K562 (cell line): ENCODE measurements around the gene RBM17. TPM values are rescaled to one million over a fixed set of nuclear protein-coding genes. Genes with fewer than 3 reads are reported as not detected.

ENCODE experiments used
- ATAC-seq: fragments of 200-7000 bp; cut with Tn5 transposase; 3 replicates; pipeline ENCODE4 v1.9.1; 2020; ENCODE audit warnings: moderate library complexity
- BruUV-seq: library from RNA; stranded (reverse); fragments of 400-500 nt; replicated peaks from 2 replicates; lab custom pipeline; 2021; lab: Mats Ljungman, UMichigan
- CTCF ChIA-PET: fragments of 300-600 bp; formaldehyde crosslinking; extraction: SDS; loops from one replicate; lab custom pipeline; 2021; ENCODE audit warnings: low intra/inter-chr PET ratio; lab: Yijun Ruan, JAX
- POLR2A ChIA-PET: fragments of 300-600, 350-650 bp; sonication (Branson Sonifier 250); formaldehyde crosslinking; extraction: SDS; loops from one replicate; lab custom pipeline; 2021; ENCODE audit warnings: antibody characterized with exemption, inconsistent platforms; lab: Yijun Ruan, JAX
- DNase-seq, 4 experiments: peaks; one replicate each; pipeline versions ENCODE4 v3.0.0 to v3.0.0-alpha.2; 2011 to 2018; ENCODE audit warnings: low spot score in 3 of 4, mixed read lengths in 3 of 4; ENCODE audit errors: extremely low read depth in 1 of 4
- FAIRE-seq: peaks from 2 replicates; lab custom pipeline; 2011; peaks lifted over from hg19 to GRCh38; lab: Jason Lieb, UNC
- H2AFZ ChIP-seq: 2 replicates; pipeline ENCODE4 v1.6.0; 2011; ENCODE audit warnings: low read depth, low read length, control low read depth, inconsistent platforms
- H3K27ac ChIP-seq: fragments of 200-600 bp; 3 replicates; pipeline ENCODE4 v1.8.0; 2011; ENCODE audit warnings: low read depth, mild to moderate bottlenecking, control low read depth, inconsistent platforms, low read length, moderate library complexity, mixed read lengths; ENCODE audit errors: extremely low read depth
- H3K27me3 ChIP-seq, 2 experiments: fragments of 300-600 bp in 1 of 2; 2 replicates in 1 of 2; 3 replicates in 1 of 2; pipeline versions ENCODE4 v1.6.0 to v1.8.0; 2011; ENCODE audit warnings: inconsistent platforms in 2 of 2, low read length in 2 of 2, mild to moderate bottlenecking in 1 of 2, mixed read lengths in 1 of 2, moderate library complexity in 1 of 2; ENCODE audit not compliant: control insufficient read depth in 2 of 2, insufficient read depth in 2 of 2
- H3K36me3 ChIP-seq: fragments of 300-600 bp; 3 replicates; pipeline ENCODE4 v1.8.0; 2011; ENCODE audit warnings: mild to moderate bottlenecking, low read length, inconsistent platforms; ENCODE audit not compliant: control insufficient read depth, insufficient read depth
- H3K4me1 ChIP-seq, 2 experiments: fragments of 200-600 bp in 1 of 2; replicated peaks in 1 of 2; 2 replicates in 1 of 2; 3 replicates in 1 of 2; pipeline versions ENCODE4 v1.5.1 to v1.8.0; 2011; ENCODE audit warnings: inconsistent platforms in 2 of 2, low read length in 2 of 2, mild to moderate bottlenecking in 1 of 2, mixed read lengths in 1 of 2, moderate library complexity in 1 of 2; ENCODE audit not compliant: control insufficient read depth in 2 of 2, insufficient read depth in 2 of 2
- H3K4me2 ChIP-seq: 2 replicates; pipeline ENCODE4 v1.6.1; 2011; ENCODE audit warnings: low read length, control low read depth, inconsistent platforms, mixed read lengths; ENCODE audit not compliant: insufficient read depth
- H3K4me3 ChIP-seq: fragments of 200-600 bp; sonication (generic), shearing (Covaris generic); 2 replicates; pipeline ENCODE4 v1.5.1; 2016; ENCODE audit warnings: control low read depth, inconsistent platforms
- H3K79me2 ChIP-seq: fragments of 200-600 bp; 3 replicates; pipeline ENCODE4 v1.8.0; 2011; ENCODE audit warnings: low read length, inconsistent platforms; ENCODE audit not compliant: control insufficient read depth, insufficient read depth
- H3K9ac ChIP-seq, 2 experiments: 2 replicates each; pipeline versions ENCODE4 v1.6.0 to v1.6.1; 2011; ENCODE audit warnings: low read depth in 2 of 2, low read length in 2 of 2, control low read depth in 1 of 2, inconsistent platforms in 1 of 2, mild to moderate bottlenecking in 1 of 2, mixed read lengths in 1 of 2; ENCODE audit not compliant: insufficient read depth in 1 of 2
- H3K9me1 ChIP-seq: one replicate; pipeline ENCODE4 v1.6.0; 2011; ENCODE audit warnings: inconsistent platforms, mild to moderate bottlenecking, low read length, moderate library complexity; ENCODE audit not compliant: control insufficient read depth, insufficient read depth
- H3K9me3 ChIP-seq: replicated peaks from 2 replicates; pipeline ENCODE4 v1.5.1; 2011; ENCODE audit warnings: low read depth, low read length, inconsistent platforms; ENCODE audit not compliant: control insufficient read depth, insufficient read depth
- H4K20me1 ChIP-seq: replicated peaks from 2 replicates; pipeline ENCODE4 v1.6.1; 2011; ENCODE audit warnings: low read length, inconsistent platforms, mixed read lengths; ENCODE audit not compliant: control insufficient read depth, insufficient read depth
- BDP1 ChIP-seq: IDR thresholded peaks from 3 replicates; pipeline ENCODE4 v1.6.1; 2011; ENCODE audit not compliant: insufficient read length, insufficient read depth
- CBX8 ChIP-seq: fragments of 200-600 bp; sonication (generic); IDR thresholded peaks from 2 replicates; pipeline ENCODE4 v1.6.1; 2012; ENCODE audit warnings: borderline replicate concordance, mixed run types, low read depth, mild to moderate bottlenecking, moderate library complexity, mixed read lengths, low read length, control low read depth, inconsistent platforms; ENCODE audit not compliant: poor library complexity, severe bottlenecking; ENCODE audit errors: extremely low read depth
- CXXC5 ChIP-seq: fragments of 250-450 bp; sonication (Bioruptor Pico); IDR thresholded peaks from 2 replicates; pipeline ENCODE4 v1.8.0; 2022; ENCODE audit warnings: inconsistent platforms, mild to moderate bottlenecking, moderate library complexity
- ETV5 ChIP-seq: sonication (generic); formaldehyde crosslinking; IDR thresholded peaks from 2 replicates; pipeline ENCODE4 v1.4.0; 2020; ENCODE audit warnings: low read depth, mild to moderate bottlenecking, missing genetic modification reagents
- GATA2 ChIP-seq: sonication (generic); formaldehyde crosslinking; IDR thresholded peaks from 2 replicates; pipeline ENCODE4 v1.4.0; 2020; ENCODE audit warnings: mild to moderate bottlenecking, missing genetic modification reagents
- GATAD2A ChIP-seq: fragments of 450-650 bp; IDR thresholded peaks from 2 replicates; pipeline ENCODE4 v1.6.1; 2017
- HDAC2 ChIP-seq: fragments of 450-650 bp; IDR thresholded peaks from 2 replicates; pipeline ENCODE4 v1.6.1; 2016; ENCODE audit warnings: mild to moderate bottlenecking
- HMBOX1 ChIP-seq: sonication (generic); IDR thresholded peaks from 2 replicates; pipeline ENCODE4 v1.6.1; 2016
- KDM1A ChIP-seq, 2 experiments: fragments of 450-650 bp; IDR thresholded peaks; 2 replicates each; pipeline ENCODE4 v1.6.1; 2016; ENCODE audit warnings: mild to moderate bottlenecking in 2 of 2
- POLR2G ChIP-seq: fragments of 200-400 bp; formaldehyde crosslinking; IDR thresholded peaks from 2 replicates; pipeline ENCODE4 v1.6.1; 2017; ENCODE audit warnings: low read depth, mild to moderate bottlenecking, antibody characterized with exemption, low read length, moderate library complexity
- SMC3 ChIP-seq: conservative IDR thresholded peaks from 2 replicates; pipeline ENCODE4 v1.6.1; 2011; ENCODE audit warnings: low read depth, low read length, improper control_type of control experiment; ENCODE audit not compliant: insufficient read depth
- U2AF1 ChIP-seq: fragments of 200-400 bp; formaldehyde crosslinking; optimal IDR thresholded peaks from 2 replicates; pipeline ENCODE3; 2017; ENCODE audit warnings: mild to moderate bottlenecking, low read depth, low read length, moderate library complexity
- YY1 ChIP-seq, 3 experiments: IDR thresholded peaks; 2 replicates each; pipeline ENCODE4 v1.6.1; 2011; ENCODE audit warnings: low read length in 2 of 3, mild to moderate bottlenecking in 2 of 3, moderate library complexity in 2 of 3, borderline replicate concordance in 1 of 3, control low read depth in 1 of 3, low read depth in 1 of 3; ENCODE audit not compliant: insufficient read depth in 3 of 3, insufficient replicate concordance in 2 of 3, control insufficient read depth in 1 of 3, insufficient read length in 1 of 3; ENCODE audit errors: extremely low read depth in 1 of 3
- ZNF699 ChIP-seq: fragments of 250-450 bp; sonication (Bioruptor Pico); IDR thresholded peaks from 2 replicates; pipeline ENCODE4 v1.8.0; 2021; ENCODE audit warnings: mild to moderate bottlenecking, moderate library complexity; ENCODE audit not compliant: insufficient replicate concordance
- ZNF780A ChIP-seq: fragments of 250-450 bp; sonication (Bioruptor Pico); IDR thresholded peaks from 2 replicates; pipeline ENCODE4 v1.5.0; 2021; ENCODE audit warnings: mild to moderate bottlenecking
- WGBS: fragments of 100-300 bp; shearing (Covaris generic); methylation state at CpG from one replicate; pipeline ENCODE4 v1.1.6; 2016; ENCODE audit warnings: low coverage, mixed read lengths; ENCODE audit not compliant: insufficient coverage; ENCODE audit errors: missing lambda C conversion rate; 5-methylcytosine and 5-hydroxymethylcytosine counted together
- in situ Hi-C: fragments of 300-500 bp; cut with MboI; formaldehyde crosslinking; loops from 4 replicates; pipeline ENCODE4 v1.15.0; 2018; ENCODE audit warnings: inconsistent platforms, mixed read lengths
- intact Hi-C: fragments of 100-400 bp; cut with micrococcal nuclease; formaldehyde crosslinking; loops from 2 replicates; pipeline ENCODE4 v1.14.2; 2022
- polyA plus RNA-seq, 8 experiments: library from polyadenylated mRNA; depleted of rRNA in 4 of 8; stranded (reverse) in 5 of 8; unstranded in 3 of 8; fragments of >200 nt; fragmentation: Nextera tagmentation in 2 of 8; fragmentation: Illumina TruSeq in 1 of 8; extraction: Ambion mirVana in 2 of 8; extraction: Trizol in 1 of 8; gene quantifications; 2 replicates each; pipeline versions ENCODE4 v1.2.1 to v1.2.3, GENCODE V29; 2011 to 2014; ENCODE audit warnings: inconsistent platforms in 1 of 8, missing spikeins in 1 of 8
- total RNA-seq, 7 experiments: library from RNA; depleted of rRNA in 6 of 7; stranded (reverse); fragments of >200 nt in 6 of 7; fragmentation: Illumina TruSeq in 2 of 7; extraction: Trizol in 2 of 7; gene quantifications; 2 replicates each; pipeline versions ENCODE4 v1.2.1 to v1.2.3, GENCODE V29; 2011 to 2021; ENCODE audit warnings: low replicate concordance in 1 of 7
- TF ChIP-seq, protein P1 (sequence below), 2 experiments: IDR thresholded peaks; 2 replicates each; pipeline ENCODE4 v1.6.1; 2011; ENCODE audit warnings: borderline replicate concordance in 1 of 2, control low read depth in 1 of 2, low read depth in 1 of 2, low read length in 1 of 2, mild to moderate bottlenecking in 1 of 2, mixed read lengths in 1 of 2, moderate library complexity in 1 of 2; ENCODE audit not compliant: insufficient read depth in 1 of 2, insufficient read length in 1 of 2, poor library complexity in 1 of 2, severe bottlenecking in 1 of 2; ENCODE audit errors: extremely low read depth in 1 of 2

RBM17 gene
- total and polyA plus RNA-seq, 9 of the 15 experiments (the other 6 are each of a cell fraction or from before 2014, with no cell fraction given): 23.6 to 217 (median 124) TPM

DNA sequence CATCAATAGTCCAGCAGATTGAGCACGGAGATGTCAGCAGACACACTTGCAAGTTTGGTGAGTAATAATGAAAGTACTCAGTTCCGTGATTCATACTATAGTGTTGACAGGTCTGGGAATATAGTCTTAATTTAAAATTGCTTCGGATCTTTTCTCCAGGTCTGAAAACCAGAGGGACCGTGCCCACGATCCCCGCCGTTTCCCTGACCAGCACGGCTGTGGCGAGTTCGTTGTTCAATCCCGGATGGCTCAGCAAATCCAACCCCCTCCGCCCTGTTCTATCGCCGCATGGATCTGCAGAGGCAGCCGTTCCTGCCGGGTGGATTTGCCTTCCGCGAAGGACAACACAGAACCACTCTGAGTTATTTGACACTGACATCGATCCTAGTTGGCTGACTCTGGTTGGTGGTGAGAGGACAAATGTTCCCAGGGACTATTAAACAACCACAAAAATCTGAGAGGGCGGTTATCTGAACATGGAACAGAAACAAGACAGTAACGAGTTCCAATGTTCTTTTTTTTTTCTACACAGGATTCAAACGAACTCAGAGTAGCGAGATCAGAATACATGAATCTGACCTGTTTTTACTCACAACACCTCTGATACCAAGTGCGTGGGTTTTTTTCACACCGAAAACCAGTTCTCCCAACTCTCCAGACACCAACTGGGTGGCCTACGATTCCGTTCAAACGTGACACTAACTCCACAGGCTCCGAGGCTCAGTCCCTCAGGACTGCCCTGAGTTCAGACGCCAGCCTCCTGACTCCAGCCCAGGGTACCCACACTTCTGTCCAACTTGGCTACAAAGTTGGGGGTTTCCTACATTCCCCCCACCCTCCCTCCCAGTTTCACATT, 52.7 kb downstream of the RBM17 start:
- intact Hi-C loops (no loop called here), in situ Hi-C loops (no loop called here)
- no peak overlapping the region for H3K27ac ChIP-seq
- POLR2A ChIA-PET: no interaction called here
- no peaks in the 10 kb centered on the region; the same call in 1 of the 2 replicates for H4K20me1 ChIP-seq
- DNase-seq (peak in 3 of 4 experiments; percentile 38 to 46 (median 43)), FAIRE-seq (peak; percentile 70), ATAC-seq (no peak)
- peaks cover 25 to 50% of the 10 kb centered on the region in 2 experiments for H3K27me3 ChIP-seq
- H3K4me3 ChIP-seq: peak overlapping the region; percentile 2; the same call in 1 of the 2 replicates
- peak overlapping the region; percentile 54 for H3K4me2 ChIP-seq
- peaks cover 20 to 40% of the 10 kb centered on the region in 2 experiments for H3K4me1 ChIP-seq
- H3K9me1 ChIP-seq: no peaks in the 10 kb centered on the region
- H3K9ac ChIP-seq: peak overlapping the region in 1 of 2 experiments; percentile 79; a peak in 2 of 4 replicates
- peak overlapping the region; percentile 29 for H2AFZ ChIP-seq
- H3K79me2 ChIP-seq: peaks cover 19% of the 10 kb centered on the region
- 0 out of 3 replicates have a peak, but pooled peaks cover 3% of the 10 kb centered on the region for H3K36me3 ChIP-seq
- no TSS peak for BruUV-seq
- CTCF ChIA-PET: no interaction called here
- WGBS: 7% methylated on average over 29 of the region's 30 CpGs
- no peaks in the 10 kb centered on the region for H3K9me3 ChIP-seq
- TF ChIP-seq ZNF699 (CRISPR knock-in tag): no peak
- TF ChIP-seq CBX8: peak; percentile 98
- TF ChIP-seq HMBOX1: 0 out of 2 replicates have a peak, but pooled peaks have one; percentile 3
- no peak for TF ChIP-seq U2AF1
- no peak for TF ChIP-seq YY1 (IDR thresholded peaks at IDR 0.05; ENCODE audit: borderline replicate concordance in 1 of 3, control insufficient read depth in 1 of 3, extremely low read depth in 1 of 3, insufficient read depth in 3 of 3, insufficient read length in 1 of 3, insufficient replicate concordance in 2 of 3, low read depth in 1 of 3, low read length in 2 of 3)
- no peak for TF ChIP-seq SMC3
- TF ChIP-seq GATAD2A: no peak
- peak; percentile 36 to 58; a peak in 2 of 4 replicates for TF ChIP-seq KDM1A (IDR thresholded peaks at IDR 0.05)
- no peak for TF ChIP-seq ZNF780A (CRISPR knock-in tag)
- TF ChIP-seq HDAC2: peak; percentile 36; the same call in 1 of the 2 replicates
- TF ChIP-seq CXXC5: peak; percentile 57
- no peak for TF ChIP-seq POLR2G
- TF ChIP-seq ETV5: 0 out of 2 replicates have a peak, but pooled peaks have one; percentile 19
- TF ChIP-seq, protein P1, sequence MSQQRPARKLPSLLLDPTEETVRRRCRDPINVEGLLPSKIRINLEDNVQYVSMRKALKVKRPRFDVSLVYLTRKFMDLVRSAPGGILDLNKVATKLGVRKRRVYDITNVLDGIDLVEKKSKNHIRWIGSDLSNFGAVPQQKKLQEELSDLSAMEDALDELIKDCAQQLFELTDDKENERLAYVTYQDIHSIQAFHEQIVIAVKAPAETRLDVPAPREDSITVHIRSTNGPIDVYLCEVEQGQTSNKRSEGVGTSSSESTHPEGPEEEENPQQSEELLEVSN (IDR thresholded peaks at IDR 0.05; ENCODE audit: borderline replicate concordance in 1 of 2, extremely low read depth in 1 of 2, insufficient read depth in 1 of 2, insufficient read length in 1 of 2, low read depth in 1 of 2, low read length in 1 of 2, poor library complexity in 1 of 2, severe bottlenecking in 1 of 2): peak; percentile 81 to 91
- TF ChIP-seq GATA2: peak; percentile 71
- TF ChIP-seq BDP1: no peak
